ENCODE data around the gene OR52E6. TPM values are rescaled to one million over a fixed set of nuclear protein-coding genes. Genes with fewer than 3 reads are reported as not detected.

OR52E6 gene
- total RNA-seq, 1 experiment from 2014 or later = not detected

- CTCF ChIA-PET = no interaction called here
- intact Hi-C loops (cut with micrococcal nuclease) = no loop called here
- no TSS peak for BruUV-seq (replicated peaks)
- Histone ChIP-seq H3K4me1 (ENCODE audit: insufficient read depth, low read length) (no peaks in the 10 kb centered on the region), H3K36me3 (ENCODE audit: low read depth, low read length) (no peaks in the 10 kb centered on the region), H3K9me2 (replicated peaks; ENCODE audit: low read length) (no peaks in the 10 kb centered on the region), H3F3A (ENCODE audit: low read length, unreplicated experiment) (no peaks in the 10 kb centered on the region), H3K79me2 (ENCODE audit: low read length) (no peaks in the 10 kb centered on the region), H3K9ac (ENCODE audit: low read length) (no peak overlapping the region), H3K27ac (ENCODE audit: low read length) (no peak overlapping the region), H3K4me2 (ENCODE audit: low read length) (no peak overlapping the region), H4K20me1 (ENCODE audit: low read length) (no peaks in the 10 kb centered on the region), H3K4me3 (ENCODE audit: low read length) (no peak overlapping the region), H3K27me3 (ENCODE audit: low read length) (peaks cover 16% of the 10 kb centered on the region; the same call in 1 of the 2 replicates), H2AFZ (ENCODE audit: low read length) (no peak overlapping the region), H3K9me3 (ENCODE audit: low read length) (no peaks in the 10 kb centered on the region)
- ATAC-seq = no peak
- DNase-seq = no peak
- POLR2A ChIA-PET (ENCODE audit: unreplicated experiment) = no interaction called here
- TF ChIP-seq EZH2 (IDR thresholded peaks at IDR 0.05; ENCODE audit: low read length, unreplicated experiment) (no peak), EZH2phosphoT487 (IDR thresholded peaks at IDR 0.05; ENCODE audit: borderline replicate concordance, low read length) (no peak), CTCF (conservative IDR thresholded peaks at IDR 0.05; ENCODE audit: low read depth, low read length) (no peak)
Observed at GRCh38 chr11:5887172-5887571, 45.5 kb upstream of the OR52E6 start.

GRCh38 chr11:5881756-5882155 is 40.1 kb upstream of the OR52E6 start:
- ChIA-PET CTCF (no interaction called here), POLR2A (ENCODE audit: unreplicated experiment) (no interaction called here)
- Histone ChIP-seq H3K4me1 (ENCODE audit: insufficient read depth, low read length) (no peaks in the 10 kb centered on the region), H3K27me3 (ENCODE audit: low read length) (peaks cover 11% of the 10 kb centered on the region; the same call in 1 of the 2 replicates), H3K9me2 (replicated peaks; ENCODE audit: low read length) (no peaks in the 10 kb centered on the region), H4K20me1 (ENCODE audit: low read length) (no peaks in the 10 kb centered on the region), H3K9ac (ENCODE audit: low read length) (no peak overlapping the region), H3K4me3 (ENCODE audit: low read length) (no peak overlapping the region), H3K9me3 (ENCODE audit: low read length) (no peaks in the 10 kb centered on the region), H3K79me2 (ENCODE audit: low read length) (no peaks in the 10 kb centered on the region), H3F3A (ENCODE audit: low read length, unreplicated experiment) (no peaks in the 10 kb centered on the region), H3K27ac (ENCODE audit: low read length) (no peak overlapping the region), H3K4me2 (ENCODE audit: low read length) (no peak overlapping the region), H2AFZ (ENCODE audit: low read length) (no peak overlapping the region), H3K36me3 (ENCODE audit: low read depth, low read length) (no peaks in the 10 kb centered on the region)
- intact Hi-C loops (cut with micrococcal nuclease) = no loop called here
- TF ChIP-seq EZH2 (IDR thresholded peaks at IDR 0.05; ENCODE audit: low read length, unreplicated experiment) = no peak
- TF ChIP-seq CTCF (conservative IDR thresholded peaks at IDR 0.05; ENCODE audit: low read depth, low read length) = no peak
- TF ChIP-seq EZH2phosphoT487 (IDR thresholded peaks at IDR 0.05; ENCODE audit: borderline replicate concordance, low read length) = no peak
- no TSS peak for BruUV-seq (replicated peaks)
- no peak for ATAC-seq
- no peak for DNase-seq

- Histone ChIP-seq H3K4me2 (ENCODE audit: low read length) (no peak within 1 kb of the TSS), H3K9me2 (replicated peaks; ENCODE audit: low read length) (no peaks in the 10 kb centered on the region), H3K4me1 (ENCODE audit: insufficient read depth, low read length) (no peaks in the 10 kb centered on the region), H3K36me3 (ENCODE audit: low read depth, low read length) (no peaks in the 10 kb centered on the region), H3K27me3 (ENCODE audit: low read length) (peaks cover 11% of the 10 kb centered on the region; the same call in 1 of the 2 replicates), H3K9ac (ENCODE audit: low read length) (no peak within 1 kb of the TSS), H3K27ac (ENCODE audit: low read length) (no peak within 1 kb of the TSS), H3K4me3 (ENCODE audit: low read length) (no peak within 1 kb of the TSS), H3K9me3 (ENCODE audit: low read length) (no peaks in the 10 kb centered on the region), H3K79me2 (ENCODE audit: low read length) (no peaks in the 10 kb centered on the region), H2AFZ (ENCODE audit: low read length) (no peak within 1 kb of the TSS), H3F3A (ENCODE audit: low read length, unreplicated experiment) (no peaks in the 10 kb centered on the region), H4K20me1 (ENCODE audit: low read length) (no peaks in the 10 kb centered on the region)
- CTCF ChIA-PET = no interaction called here
- POLR2A ChIA-PET (ENCODE audit: unreplicated experiment) = no interaction called here
- BruUV-seq (replicated peaks) = no TSS peak
- intact Hi-C loops (cut with micrococcal nuclease) = no loop called here
- TF ChIP-seq CTCF (conservative IDR thresholded peaks at IDR 0.05; ENCODE audit: low read depth, low read length) (no peak), EZH2phosphoT487 (IDR thresholded peaks at IDR 0.05; ENCODE audit: borderline replicate concordance, low read length) (no peak)
- no peak for ATAC-seq
- no peak for DNase-seq
Observed at GRCh38 chr11:5880329-5880728, 38.6 kb upstream of the OR52E6 start, which contains the start of gene OR52E4. Gene OR52E4 (plus strand): TSS chr11:5880629. CDS start chr11:5884293, 3,664 bp downstream.

All from PC-3 (cell line).